IPS-18c (cell line): ENCODE results near the gene WDR43.
A peak's percentile ranks its signal among the peaks of the same experiment; 100 is the strongest.

Source experiments
- H3K4me3 ChIP-seq: 2 replicates; pipeline ENCODE4 v1.7.0; 2013; ENCODE audit warnings: low read depth, mild to moderate bottlenecking, low read length, moderate library complexity; ENCODE audit not compliant: insufficient read depth
- H3K9me3 ChIP-seq: one replicate; pipeline ENCODE4 v1.6.1; 2013; ENCODE audit warnings: mild to moderate bottlenecking, low read length, moderate library complexity; ENCODE audit not compliant: control insufficient read depth, insufficient read depth

WDR43 gene, protein sequence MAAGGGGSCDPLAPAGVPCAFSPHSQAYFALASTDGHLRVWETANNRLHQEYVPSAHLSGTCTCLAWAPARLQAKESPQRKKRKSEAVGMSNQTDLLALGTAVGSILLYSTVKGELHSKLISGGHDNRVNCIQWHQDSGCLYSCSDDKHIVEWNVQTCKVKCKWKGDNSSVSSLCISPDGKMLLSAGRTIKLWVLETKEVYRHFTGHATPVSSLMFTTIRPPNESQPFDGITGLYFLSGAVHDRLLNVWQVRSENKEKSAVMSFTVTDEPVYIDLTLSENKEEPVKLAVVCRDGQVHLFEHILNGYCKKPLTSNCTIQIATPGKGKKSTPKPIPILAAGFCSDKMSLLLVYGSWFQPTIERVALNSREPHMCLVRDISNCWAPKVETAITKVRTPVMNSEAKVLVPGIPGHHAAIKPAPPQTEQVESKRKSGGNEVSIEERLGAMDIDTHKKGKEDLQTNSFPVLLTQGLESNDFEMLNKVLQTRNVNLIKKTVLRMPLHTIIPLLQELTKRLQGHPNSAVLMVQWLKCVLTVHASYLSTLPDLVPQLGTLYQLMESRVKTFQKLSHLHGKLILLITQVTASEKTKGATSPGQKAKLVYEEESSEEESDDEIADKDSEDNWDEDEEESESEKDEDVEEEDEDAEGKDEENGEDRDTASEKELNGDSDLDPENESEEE

DNA sequence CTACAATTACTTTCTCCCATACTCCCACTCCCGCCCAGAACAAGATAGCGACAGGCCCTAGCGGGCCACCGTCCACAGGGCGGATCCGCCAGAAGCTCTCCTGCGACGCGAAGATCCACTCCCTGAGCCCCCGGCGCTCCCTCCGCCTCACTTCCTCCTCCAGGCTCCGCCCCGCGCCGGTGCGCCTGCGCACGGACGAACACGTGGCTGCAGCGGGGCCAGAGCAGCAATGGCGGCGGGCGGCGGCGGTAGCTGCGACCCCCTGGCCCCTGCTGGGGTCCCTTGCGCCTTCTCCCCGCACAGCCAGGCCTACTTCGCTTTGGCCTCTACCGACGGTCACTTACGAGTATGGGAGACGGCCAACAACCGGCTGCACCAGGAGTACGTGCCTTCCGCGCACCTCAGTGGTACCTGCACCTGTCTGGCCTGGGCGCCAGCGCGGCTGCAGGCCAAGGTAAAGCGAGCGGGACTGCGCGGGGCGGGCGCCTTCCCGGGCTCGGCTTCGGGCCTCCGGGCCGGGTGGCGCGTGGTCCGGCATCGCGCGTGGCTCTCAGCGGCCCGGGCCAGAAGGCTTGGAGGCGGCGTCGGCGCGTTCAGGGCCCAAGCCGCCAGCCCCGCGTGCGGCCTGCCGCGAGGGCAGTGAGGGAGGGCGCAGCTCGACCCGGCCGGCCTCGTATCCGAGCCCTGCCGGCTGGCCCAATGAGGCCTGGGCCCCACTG lies at the start of gene WDR43:
Gene WDR43, plus strand, starts transcription at position 198 of the 719 bp plus-strand sequence. Its CDS starts 32 bp downstream, at position 230.
- H3K9me3 ChIP-seq: no peaks in the 10 kb centered on the region
- peak within 1 kb of the TSS; percentile 98 for H3K4me3 ChIP-seq

DNA sequence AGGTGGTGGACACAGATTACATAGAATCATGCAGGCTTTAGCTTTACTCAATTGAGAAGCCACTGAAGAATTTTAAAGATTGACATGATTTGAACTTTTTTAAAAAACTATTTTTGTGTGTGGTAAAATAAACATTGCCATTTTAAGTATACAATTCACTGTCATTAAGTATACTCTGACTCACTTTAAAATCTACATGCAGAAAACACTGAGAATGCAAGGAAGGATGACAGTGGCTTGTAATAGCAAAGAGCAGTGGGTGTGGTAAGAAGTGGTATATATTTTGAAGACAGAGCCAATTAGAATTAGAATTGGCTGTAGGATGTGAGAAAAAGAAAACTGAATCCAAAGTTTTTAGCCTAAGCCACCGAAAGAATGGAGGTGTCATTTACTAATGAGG lies 39.3 kb upstream of the WDR43 start:
- Histone ChIP-seq H3K9me3 (no peaks in the 10 kb centered on the region), H3K4me3 (no peak overlapping the region)

DNA sequence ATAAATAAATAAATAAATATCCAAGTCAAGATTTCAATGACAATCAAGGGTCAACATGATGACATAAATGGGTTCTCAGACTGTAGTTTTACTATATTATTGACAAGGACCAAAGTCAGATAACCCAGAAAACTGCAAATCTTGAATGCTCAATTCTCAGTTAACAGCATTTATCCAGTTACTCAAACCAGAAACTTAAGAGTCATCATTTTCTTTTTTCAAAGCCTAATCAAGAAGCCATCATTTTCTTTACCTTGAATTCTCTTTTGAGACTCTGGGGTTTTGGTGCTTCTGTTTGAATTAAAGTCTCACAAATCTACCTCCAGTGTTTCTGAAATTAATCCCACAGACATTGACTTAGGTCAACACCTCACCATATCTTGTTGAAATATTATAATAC lies 38.5 kb upstream of the WDR43 start:
- Histone ChIP-seq H3K9me3 (no peaks in the 10 kb centered on the region), H3K4me3 (no peak overlapping the region)

DNA sequence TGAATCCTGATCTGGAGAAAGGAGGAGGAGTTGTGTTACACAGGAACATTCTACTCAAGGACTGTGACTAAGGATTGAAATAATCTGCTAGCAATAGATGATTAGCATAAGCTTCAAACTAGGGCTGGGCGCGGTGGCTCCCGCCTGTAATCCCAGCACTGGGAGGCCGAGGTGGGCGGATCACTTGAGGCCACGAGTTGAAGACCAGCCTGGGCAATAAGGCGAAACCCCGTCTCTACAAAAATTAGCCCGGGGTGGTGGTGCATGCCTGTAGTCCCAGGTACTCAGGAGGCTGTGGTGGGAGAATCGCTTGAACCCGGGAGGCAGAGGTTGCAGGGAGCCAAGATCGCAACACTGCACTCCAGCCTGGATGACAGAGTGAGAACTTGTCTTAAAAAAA lies 25.9 kb upstream of the WDR43 start:
- H3K4me3 ChIP-seq: peak overlapping the region; percentile 21; the same call in 1 of the 2 replicates

DNA sequence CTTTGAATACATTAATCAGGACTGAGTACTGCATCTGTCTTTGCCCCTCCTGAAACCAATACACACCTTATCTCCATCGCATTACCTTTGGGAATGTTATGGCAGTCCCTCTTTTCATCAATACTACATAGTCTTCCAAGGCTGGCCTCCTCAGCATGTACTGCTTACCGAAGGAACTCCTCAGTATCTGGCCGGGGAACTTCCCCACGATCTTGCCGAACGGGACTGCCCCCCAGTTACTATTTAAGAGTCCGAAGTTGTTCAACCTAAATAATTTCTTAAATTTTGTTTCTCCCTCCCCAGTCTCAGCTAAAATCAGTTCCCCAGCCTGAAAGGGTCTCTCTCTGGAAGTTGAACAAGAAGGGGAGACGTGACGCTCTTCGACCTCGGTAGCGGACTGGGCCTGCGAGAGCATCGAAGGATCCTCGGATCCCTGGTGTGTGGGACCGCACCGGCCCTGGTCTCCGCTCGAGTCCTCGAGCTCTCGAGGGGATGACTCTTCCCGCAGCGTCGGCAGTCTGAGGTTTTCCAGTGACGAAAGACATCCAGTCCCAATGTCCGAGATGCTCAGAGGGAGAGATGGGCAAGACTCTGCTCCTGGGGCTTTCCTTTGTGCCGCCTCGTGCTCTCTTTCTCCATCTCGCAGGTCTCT lies 24.8 kb upstream of the WDR43 start:
- peak overlapping the region; percentile 96 for H3K4me3 ChIP-seq

More for the DNA sequence above, 25.9 kb upstream of the WDR43 start:
- no peaks in the 10 kb centered on the region for H3K9me3 ChIP-seq

DNA sequence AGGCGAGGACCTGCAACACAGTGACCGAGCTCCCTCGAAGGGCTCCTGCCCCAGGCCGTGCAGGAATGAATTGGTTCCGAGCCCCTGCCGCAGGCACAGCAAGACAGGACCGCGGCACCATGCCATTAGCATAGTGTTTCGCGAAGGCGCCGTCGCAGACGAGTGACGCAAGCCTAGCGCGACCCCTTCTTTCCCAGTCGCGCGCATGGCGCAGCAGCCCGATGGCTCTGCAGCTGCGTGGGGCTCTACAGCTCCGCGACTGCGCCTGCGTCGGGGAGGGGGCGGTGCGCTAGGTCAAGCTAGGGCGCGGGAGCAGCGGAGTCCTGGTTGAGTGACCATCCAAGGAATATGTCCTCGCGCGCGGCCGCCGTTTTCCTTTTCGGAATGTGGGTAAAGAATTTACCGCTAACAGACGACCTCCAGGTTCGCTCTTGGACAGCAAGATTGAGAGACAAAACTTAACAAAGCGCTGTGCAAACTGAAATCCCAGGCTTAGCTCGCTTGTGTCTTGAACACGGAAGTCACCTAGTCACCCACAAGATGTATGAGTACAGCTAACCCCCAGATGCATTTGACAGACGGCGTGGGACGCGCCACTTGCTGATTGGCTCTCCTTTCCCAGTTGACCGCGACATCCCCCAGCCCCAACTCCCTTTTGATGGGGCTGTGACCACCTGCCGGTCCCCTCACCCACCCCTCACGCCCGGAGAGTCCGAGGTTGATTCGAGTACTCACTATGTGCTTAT lies 24.1 kb upstream of the WDR43 start, which contains the start of gene TRMT61B:
Gene TRMT61B, minus strand, starts transcription at position 164 of the 746 bp plus-strand sequence. Its CDS starts 32 bp downstream, at position 132.
- H3K4me3 ChIP-seq: peak within 1 kb of the TSS; percentile 96
- no peaks in the 10 kb centered on the region for H3K9me3 ChIP-seq

More for the DNA sequence above, 24.8 kb upstream of the WDR43 start:
- H3K9me3 ChIP-seq: no peaks in the 10 kb centered on the region

DNA sequence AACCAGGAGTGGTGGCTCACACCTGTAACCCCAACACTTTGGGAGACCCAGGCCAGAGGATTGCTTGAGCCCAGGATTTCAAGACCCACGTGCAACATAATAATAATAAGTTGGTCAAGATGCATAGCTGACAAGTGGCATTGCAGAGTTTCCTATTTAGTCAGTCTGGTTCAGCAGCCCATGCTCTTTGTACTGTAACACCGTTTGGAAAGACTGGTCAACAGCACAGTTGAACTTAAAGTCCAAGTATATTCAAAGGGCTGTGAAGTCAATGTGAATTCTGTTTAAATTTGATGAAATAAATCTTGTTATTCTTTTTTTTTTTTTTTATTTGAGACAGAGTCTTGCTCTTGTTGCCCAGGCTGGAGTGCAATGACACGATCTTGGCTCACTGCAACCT lies 22.8 kb upstream of the WDR43 start:
- no peaks in the 10 kb centered on the region for H3K9me3 ChIP-seq
- no peak overlapping the region for H3K4me3 ChIP-seq

DNA sequence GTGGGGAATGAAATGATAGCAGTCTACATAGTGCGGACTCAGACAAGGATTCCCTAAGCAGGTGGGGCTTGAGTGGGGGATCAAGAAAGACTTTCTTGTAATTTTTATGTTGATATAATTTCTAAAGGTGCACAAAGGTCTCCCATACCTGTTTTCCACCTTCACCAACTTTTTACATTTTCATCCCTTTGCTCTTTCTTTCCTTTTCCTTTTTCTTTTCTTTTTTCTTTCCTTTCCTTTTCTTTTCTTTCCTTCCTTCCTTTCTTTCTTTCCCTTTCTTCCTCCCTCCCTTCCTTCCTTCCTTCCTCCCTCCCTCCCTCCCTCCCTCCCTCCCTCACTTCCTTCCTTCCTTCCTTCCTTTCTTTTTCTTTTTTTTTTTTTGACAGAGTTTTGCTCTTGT lies 14.3 kb upstream of the WDR43 start:
- Histone ChIP-seq H3K9me3 (no peaks in the 10 kb centered on the region), H3K4me3 (no peak overlapping the region)

DNA sequence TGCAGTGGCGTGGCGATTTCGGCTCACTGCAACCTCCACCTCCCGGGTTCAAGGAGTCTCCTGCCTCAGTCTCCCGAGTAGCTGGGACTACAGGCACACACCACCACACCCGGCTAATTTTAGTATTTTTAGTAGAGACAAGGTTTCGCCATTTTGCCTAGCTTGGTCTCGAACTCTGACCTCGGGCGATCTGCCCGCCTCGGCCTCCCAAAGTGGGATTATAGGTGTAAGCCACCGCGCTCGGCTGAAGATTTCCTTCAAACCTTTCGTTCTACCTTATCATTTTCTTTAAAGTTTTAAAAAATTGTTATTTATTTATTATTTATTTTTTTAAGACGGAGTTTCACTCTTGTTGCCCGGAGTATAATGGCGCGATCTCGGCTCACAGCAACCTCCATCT lies 979 bp upstream of the WDR43 start:
- H3K9me3 ChIP-seq: no peaks in the 10 kb centered on the region
- no peak overlapping the region for H3K4me3 ChIP-seq

DNA sequence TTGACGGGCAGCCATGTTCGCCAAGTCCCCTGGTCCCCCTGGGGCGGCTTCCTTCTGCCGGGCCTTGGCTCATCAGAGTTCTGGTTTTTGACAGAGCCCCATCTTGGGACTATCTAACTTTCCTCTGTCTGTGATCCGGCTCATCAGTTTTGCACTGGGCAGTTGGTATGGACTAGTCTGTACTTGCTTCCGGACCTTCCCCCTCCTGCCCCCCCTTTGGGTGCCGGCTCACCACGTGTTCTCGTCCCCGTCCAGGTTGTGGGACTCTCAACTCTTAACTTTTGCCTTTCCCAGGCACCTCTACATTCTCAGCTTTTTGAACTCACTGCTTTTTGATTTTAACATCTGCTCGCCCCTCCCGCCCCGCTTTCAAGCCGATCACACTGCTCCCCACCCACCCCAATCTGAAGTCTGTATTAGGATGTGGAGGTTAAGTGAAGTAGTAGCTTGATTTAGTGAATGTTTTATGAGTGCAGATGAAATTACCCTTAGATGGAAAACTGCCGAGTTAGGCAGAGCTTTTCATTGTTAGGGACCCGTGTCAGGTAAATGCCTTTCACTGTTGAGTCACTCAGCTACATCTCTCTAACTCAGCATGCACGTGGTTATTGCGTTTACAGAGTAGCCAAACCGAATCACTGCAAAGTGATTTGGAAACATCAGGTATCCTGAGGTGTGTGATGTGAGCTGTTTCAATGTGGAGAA lies 874 bp downstream of the WDR43 start:
- H3K9me3 ChIP-seq: no peaks in the 10 kb centered on the region
- peak overlapping the region; percentile 98 for H3K4me3 ChIP-seq

DNA sequence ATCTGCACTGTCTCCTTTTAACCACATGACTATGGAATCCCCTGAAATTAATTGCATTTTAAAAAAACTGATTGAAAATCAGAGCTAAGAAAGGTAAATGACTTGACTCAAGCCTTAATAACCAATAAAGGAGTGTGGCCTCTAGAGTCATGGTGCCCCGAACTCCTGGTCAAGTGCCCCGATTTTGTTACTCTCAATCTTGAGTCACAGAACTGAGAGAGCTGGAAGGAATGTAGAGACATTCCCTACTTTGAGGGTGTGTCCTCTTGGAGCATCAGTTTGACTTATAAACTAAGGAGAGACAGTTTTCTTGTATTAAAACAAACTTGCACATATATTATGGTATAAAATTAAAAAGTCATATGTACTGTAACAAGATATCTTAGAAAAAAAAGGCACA lies 2.4 kb downstream of the WDR43 start:
- H3K4me3 ChIP-seq: no peak overlapping the region
- no peaks in the 10 kb centered on the region for H3K9me3 ChIP-seq

DNA sequence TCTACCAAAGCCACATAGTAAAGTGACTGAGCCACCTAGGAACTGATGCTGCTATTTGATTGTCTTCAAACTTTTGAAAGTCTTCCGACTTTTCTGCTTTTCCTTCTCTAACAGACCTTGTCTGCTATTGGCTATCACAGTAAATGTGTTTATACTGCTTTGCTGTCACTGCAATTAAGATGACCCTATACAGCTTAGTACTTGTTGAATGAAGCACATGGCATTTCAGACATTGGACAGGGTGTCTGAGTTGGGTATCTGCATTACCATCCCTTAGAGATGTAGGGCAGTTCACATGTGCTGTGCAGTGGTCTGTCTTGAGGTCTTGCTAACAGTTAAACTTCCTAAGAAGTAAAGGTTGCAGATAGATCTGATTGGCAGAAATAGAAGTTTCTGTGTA lies 3.6 kb downstream of the WDR43 start:
- H3K4me3 ChIP-seq: no peak overlapping the region
- no peaks in the 10 kb centered on the region for H3K9me3 ChIP-seq

DNA sequence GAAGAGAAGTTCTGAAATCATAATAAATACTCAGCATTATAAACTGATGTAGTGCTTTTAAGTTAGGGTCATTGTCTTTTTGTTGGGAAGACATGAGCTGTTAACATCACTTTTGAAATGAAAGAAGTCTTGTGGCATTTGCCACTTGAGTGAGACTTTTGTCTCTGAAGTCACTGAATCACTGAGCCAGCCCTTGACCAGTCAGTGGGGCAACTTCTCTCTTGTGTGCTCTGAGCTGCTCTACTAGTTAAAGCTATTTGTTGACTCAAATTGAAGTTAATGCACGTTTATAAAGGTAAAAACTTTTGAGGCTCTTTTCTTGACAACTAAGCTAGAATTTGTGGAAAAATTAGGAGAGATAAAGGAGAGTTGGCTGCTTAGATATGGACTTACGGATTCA lies 6.7 kb downstream of the WDR43 start:
- H3K9me3 ChIP-seq: no peaks in the 10 kb centered on the region
- no peak overlapping the region for H3K4me3 ChIP-seq

DNA sequence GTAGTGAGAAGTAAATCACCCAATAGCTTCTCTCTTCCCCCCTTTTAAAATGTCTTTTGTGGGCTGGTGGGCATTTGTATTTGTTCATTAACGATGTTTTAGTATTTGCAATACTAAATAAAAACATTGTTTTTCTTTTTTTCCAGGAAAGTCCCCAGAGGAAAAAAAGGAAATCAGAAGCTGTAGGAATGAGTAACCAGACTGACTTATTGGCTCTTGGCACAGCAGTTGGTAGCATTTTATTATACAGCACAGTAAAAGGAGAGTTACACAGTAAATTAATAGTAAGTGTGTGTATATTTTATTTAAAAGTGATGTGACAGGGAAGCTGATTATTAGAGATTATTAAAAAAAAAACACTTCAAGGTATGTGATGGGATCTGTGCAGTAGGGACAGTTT lies 7.4 kb downstream of the WDR43 start:
- Histone ChIP-seq H3K9me3 (no peaks in the 10 kb centered on the region), H3K4me3 (no peak overlapping the region)

DNA sequence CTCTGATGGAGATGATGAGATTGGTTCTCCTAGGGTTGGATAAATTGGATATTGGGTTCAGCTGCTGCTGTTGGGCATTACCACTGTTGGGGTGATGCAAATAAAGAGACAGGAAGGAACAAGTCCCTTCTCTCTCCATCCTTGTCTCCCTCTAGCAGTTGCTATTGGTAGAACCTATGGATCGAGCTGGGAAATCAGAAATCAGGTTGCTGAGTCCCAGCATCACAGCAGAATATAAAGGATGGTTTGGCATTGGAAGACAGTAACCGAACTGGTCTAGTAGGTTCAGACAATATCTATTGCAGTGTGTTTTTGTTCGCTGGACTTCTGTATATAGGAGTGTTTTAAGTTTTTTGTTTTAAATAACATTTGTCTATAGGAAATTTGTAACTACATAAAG lies 8.1 kb downstream of the WDR43 start:
- Histone ChIP-seq H3K4me3 (no peak overlapping the region), H3K9me3 (no peaks in the 10 kb centered on the region)

DNA sequence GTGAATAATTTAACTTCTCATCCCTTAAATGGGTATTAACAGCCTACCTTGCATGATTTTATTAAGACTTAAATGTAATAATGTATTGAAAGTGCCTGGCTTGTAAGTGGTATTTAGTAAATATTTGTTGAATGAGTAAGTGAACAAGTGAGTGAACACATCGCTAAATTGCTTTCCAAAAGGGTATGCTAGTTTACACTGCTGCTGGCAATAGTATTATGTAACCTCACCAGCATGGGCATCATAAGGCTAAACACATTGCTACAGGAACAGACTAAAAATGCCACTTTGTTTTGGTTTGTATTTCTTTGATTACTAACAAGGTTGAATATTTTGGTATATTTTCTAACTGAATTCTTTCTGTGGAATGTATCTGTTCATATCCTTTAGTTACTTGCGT lies 9.8 kb downstream of the WDR43 start:
- Histone ChIP-seq H3K4me3 (no peak overlapping the region), H3K9me3 (no peaks in the 10 kb centered on the region)
